Astrocyte of the cerebellum (primary cell): ENCODE measurements around the gene TGIF1.

Experiments used
- DNase-seq: peaks from one replicate; pipeline ENCODE4 v3.0.0-alpha.2; 2011; ENCODE audit warnings: low read depth
- H3K4me3 ChIP-seq: 2 replicates; pipeline ENCODE4 v1.5.1; 2011; ENCODE audit warnings: mild to moderate bottlenecking, low read depth, low read length, moderate library complexity
- CTCF ChIP-seq: IDR thresholded peaks from 2 replicates; pipeline ENCODE4 v1.5.1; 2012; ENCODE audit warnings: low read length, low read depth, moderate library complexity, mild to moderate bottlenecking; ENCODE audit errors: missing control alignments
- in situ Hi-C: cut with HindIII; loops from 2 replicates; pipeline ENCODE4 v1.10.0; 2017; ENCODE audit warnings: low sequenced_read_pairs

The TGIF1 gene

DNA sequence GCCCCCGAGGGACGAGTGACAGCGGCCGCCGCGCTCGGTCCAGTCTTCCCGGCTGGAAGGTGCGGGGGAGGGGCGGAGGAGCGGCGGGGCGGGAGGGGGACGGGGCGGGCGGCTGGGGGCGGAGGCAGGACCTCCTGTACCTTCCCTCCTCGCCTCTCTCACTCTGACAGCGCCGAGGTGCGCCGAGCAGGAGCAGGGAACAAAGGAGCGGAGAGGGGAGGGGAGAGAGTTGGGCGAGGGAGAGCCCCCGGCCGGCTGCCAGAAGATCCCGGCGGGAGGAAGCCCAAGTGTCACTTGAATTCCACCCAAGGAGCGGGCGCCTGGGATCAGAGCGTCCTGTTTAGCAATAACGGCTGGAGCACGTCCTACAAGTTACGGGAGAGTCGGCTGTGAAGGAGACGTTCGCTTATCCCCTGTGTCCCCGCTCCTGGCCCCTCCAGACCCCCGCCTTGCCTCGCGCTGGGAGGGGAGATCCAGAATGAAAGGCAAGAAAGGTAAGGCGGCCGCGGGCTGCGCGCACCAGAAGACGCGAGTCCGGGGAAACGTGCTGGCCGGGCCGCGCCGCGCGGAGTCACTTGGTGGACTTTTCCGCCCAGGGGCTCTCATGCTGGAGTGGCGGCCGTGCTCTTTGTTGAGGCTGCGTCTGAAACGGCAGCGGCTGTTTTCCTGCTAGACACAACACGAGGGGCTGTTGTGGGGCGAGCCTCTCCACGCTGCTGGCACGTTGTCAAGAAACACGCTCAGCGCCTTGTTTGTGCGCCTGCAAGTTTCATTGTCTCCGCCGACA is at the start of gene TGIF1:
Gene TGIF1, plus strand, starts transcription at position 161 of the 787 bp plus-strand sequence. Its CDS starts 318 bp downstream, at position 479.
- peak; percentile 50 for DNase-seq
- peak within 1 kb of the TSS; percentile 99 for H3K4me3 ChIP-seq
- no peak for TF ChIP-seq CTCF
- in situ Hi-C loops, result loop anchor here (5.0 kb wide), 2 partner anchors 58 to 217 kb away; no protein-coding TSS in a partner anchor

DNA sequence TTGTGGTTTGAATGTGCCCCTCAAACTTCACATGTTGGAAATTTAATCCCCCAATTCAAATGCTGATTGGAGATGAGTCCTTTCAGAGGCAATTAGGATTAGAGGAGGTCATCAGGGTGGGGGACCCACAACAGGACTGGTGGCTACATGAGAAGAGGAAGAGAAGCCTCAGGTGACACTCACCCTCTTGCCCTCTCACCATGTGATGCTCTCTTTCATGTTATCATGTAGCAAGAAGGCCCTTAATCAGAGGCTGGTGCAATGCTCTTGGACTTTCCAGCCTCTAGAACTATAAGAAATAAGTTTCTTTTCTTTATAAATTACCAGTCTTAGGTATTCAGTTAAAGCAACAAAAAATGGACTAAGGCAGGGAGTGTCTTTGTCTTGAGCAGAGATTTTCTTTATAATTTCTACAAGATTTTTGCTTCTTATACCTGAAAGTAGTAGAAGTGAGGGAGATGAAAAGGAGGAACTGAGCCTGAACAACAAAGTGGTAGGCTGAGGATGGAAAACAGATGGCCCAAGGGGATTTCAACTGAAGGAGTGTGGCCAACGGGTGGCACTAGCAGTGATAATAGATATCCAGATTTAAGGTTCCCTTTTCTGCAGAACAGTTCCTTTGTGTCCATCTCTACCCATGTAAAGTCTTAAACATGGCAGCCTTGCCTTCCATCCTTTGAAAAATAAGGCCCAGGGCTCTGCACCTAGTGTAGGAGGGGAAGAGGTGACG is 49.2 kb upstream of the TGIF1 start:
- in situ Hi-C loops, result no loop called here
- TF ChIP-seq CTCF, result no peak
- no peak for DNase-seq
- H3K4me3 ChIP-seq, result no peak overlapping the region

- in situ Hi-C loops, result no loop called here
- H3K4me3 ChIP-seq, result no peak overlapping the region
- TF ChIP-seq CTCF, result no peak
- no peak for DNase-seq
Observed at GRCh38 chr18:3401669-3402620, 48.0 kb upstream of the TGIF1 start.

- no peak for DNase-seq
- no peak overlapping the region for H3K4me3 ChIP-seq
- no peak for TF ChIP-seq CTCF
- in situ Hi-C loops, result no loop called here
Observed at GRCh38 chr18:3402982-3403451, 47.0 kb upstream of the TGIF1 start.

DNA sequence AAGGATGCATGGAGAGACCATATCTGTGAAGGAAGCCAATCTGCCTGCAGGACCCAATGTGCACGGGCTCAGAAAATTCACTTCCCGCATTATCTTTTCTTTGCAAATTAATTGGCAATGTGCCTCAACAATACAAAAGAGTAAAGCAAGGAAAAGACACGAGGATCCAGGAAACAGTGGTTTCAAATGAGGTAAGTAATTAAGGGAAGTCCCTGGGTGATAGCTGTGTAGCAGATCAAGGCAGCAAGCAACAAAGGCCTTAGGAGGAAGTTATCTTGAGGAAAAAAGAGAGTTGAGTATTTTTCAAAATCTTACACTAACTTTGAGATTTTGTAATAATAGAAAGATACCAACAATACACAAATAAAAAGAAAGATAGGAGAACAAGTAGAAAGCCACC is 44.3 kb upstream of the TGIF1 start:
- no peak overlapping the region for H3K4me3 ChIP-seq
- TF ChIP-seq CTCF, result no peak
- no peak for DNase-seq
- in situ Hi-C loops, result no loop called here

- TF ChIP-seq CTCF, result no peak
- no peak overlapping the region for H3K4me3 ChIP-seq
- DNase-seq, result no peak
- in situ Hi-C loops, result no loop called here
Observed at GRCh38 chr18:3408107-3408506, 41.9 kb upstream of the TGIF1 start.
